ENCODE data around the gene INPP5A. TPM values are rescaled to one million over a fixed set of nuclear protein-coding genes. Genes with fewer than 3 reads are reported as not detected.

The INPP5A gene
- total and polyA plus RNA-seq, 9 of the 15 experiments (the other 6 are each of a cell fraction or from before 2014, with no cell fraction given) = 0.66 to 11.6 (median 7.7) TPM

DNA sequence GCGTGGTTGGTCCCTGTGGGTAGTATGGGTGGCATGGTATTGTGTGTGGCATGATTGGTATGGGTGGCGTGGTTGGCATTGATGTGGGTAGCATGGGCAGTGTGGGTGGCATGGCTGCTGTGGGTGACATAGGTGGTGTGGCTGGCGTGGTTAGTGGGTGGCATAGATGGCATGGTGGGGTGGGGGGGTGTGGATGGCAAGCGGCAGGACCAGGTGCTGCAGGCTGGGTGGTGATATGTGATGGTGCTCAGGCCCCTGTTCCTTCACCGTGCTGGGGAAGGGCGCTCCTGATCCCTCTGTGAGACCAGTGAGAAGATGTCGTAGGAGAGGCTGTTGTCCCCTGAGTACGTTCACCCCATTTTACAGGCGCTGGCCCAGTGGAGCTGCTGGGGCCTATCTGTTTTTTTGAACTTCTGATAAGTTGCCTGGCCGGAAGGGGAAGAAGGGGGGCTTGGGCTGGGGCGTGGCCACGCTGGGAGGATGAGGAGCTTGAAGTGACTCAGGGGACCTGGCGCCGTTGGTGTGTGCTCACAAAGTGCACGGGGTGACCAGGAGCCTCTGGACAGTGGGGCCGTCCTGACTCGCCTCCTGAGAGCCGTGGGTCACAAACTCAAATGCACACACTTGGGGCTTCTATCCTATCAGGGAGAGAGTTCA lies 17.5 kb downstream of the INPP5A start (continued):
- TF ChIP-seq, protein P1, sequence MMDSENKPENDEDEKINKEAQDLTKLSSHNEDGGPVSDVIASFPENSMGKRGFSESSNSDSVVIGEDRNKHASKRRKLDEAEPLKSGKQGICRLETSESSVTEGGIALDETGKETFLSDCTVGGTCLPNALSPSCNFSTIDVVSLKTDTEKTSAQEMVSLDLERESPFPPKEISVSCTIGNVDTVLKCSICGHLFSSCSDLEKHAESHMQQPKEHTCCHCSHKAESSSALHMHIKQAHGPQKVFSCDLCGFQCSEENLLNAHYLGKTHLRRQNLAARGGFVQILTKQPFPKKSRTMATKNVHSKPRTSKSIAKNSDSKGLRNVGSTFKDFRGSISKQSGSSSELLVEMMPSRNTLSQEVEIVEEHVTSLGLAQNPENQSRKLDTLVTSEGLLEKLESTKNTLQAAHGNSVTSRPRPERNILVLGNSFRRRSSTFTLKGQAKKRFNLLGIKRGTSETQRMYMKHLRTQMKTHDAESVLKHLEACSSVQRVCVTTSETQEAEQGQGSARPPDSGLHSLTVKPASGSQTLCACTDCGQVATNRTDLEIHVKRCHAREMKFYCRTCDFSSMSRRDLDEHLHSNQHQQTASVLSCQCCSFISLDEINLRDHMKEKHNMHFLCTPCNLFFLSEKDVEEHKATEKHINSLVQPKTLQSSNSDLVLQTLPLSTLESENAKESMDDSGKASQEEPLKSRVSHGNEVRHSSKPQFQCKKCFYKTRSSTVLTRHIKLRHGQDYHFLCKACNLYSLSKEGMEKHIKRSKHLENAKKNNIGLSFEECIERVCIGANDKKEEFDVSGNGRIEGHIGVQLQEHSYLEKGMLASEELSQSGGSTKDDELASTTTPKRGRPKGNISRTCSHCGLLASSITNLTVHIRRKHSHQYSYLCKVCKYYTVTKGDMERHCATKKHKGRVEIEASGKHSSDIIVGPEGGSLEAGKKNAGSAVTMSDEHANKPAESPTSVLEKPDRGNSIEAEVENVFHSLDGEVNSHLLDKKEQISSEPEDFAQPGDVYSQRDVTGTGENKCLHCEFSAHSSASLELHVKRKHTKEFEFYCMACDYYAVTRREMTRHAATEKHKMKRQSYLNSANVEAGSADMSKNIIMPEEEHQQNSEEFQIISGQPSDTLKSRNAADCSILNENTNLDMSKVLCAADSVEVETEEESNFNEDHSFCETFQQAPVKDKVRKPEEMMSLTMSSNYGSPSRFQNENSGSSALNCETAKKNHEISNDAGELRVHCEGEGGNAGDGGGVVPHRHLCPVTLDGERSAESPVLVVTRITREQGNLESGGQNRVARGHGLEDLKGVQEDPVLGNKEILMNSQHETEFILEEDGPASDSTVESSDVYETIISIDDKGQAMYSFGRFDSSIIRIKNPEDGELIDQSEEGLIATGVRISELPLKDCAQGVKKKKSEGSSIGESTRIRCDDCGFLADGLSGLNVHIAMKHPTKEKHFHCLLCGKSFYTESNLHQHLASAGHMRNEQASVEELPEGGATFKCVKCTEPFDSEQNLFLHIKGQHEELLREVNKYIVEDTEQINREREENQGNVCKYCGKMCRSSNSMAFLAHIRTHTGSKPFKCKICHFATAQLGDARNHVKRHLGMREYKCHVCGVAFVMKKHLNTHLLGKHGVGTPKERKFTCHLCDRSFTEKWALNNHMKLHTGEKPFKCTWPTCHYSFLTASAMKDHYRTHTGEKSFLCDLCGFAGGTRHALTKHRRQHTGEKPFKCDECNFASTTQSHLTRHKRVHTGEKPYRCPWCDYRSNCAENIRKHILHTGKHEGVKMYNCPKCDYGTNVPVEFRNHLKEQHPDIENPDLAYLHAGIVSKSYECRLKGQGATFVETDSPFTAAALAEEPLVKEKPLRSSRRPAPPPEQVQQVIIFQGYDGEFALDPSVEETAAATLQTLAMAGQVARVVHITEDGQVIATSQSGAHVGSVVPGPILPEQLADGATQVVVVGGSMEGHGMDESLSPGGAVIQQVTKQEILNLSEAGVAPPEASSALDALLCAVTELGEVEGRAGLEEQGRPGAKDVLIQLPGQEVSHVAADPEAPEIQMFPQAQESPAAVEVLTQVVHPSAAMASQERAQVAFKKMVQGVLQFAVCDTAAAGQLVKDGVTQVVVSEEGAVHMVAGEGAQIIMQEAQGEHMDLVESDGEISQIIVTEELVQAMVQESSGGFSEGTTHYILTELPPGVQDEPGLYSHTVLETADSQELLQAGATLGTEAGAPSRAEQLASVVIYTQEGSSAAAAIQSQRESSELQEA (IDR thresholded peaks at IDR 0.05; ENCODE audit: low read depth) = no peak
- TF ChIP-seq ATF7 (IDR thresholded peaks at IDR 0.05) = peak; percentile 47; the same call in 1 of the 2 replicates
- no peak for TF ChIP-seq BRF1 (IDR thresholded peaks at IDR 0.05; ENCODE audit: borderline replicate concordance, extremely low read depth, insufficient read length)
- TF ChIP-seq RBM15 (IDR thresholded peaks at IDR 0.05; ENCODE audit: insufficient read depth, low read length) = no peak
- no peak for TF ChIP-seq ARNT (IDR thresholded peaks at IDR 0.05)
- no peak for TF ChIP-seq RBM22 (IDR thresholded peaks at IDR 0.05; ENCODE audit: low read depth, low read length, poor library complexity, severe bottlenecking)
- no peak for TF ChIP-seq PHF20 (IDR thresholded peaks at IDR 0.05; ENCODE audit: partially characterized antibody)
- TF ChIP-seq CTBP1 (IDR thresholded peaks at IDR 0.05; ENCODE audit: borderline replicate concordance) = peak; percentile 50; the same call in 1 of the 2 replicates
- no peak for TF ChIP-seq ZC3H4 (CRISPR knock-in tag; IDR thresholded peaks at IDR 0.05; ENCODE audit: borderline replicate concordance)
- TF ChIP-seq TRIM24 (IDR thresholded peaks at IDR 0.05) = peak in 1 of 2 experiments; percentile 23; a peak in 1 of 4 replicates
- no peak for TF ChIP-seq NR2F6 (CRISPR knock-in tag; IDR thresholded peaks at IDR 0.05)
- TF ChIP-seq FOXM1 (IDR thresholded peaks at IDR 0.05; ENCODE audit: low read depth) = no peak
- TF ChIP-seq FOXM1 (CRISPR knock-in tag; IDR thresholded peaks at IDR 0.05; ENCODE audit: low read depth) = 0 out of 2 replicates have a peak, but pooled peaks have one; percentile 48
- TF ChIP-seq POLR2G (IDR thresholded peaks at IDR 0.05; ENCODE audit: low read depth, low read length) = peak; percentile 62; the same call in 1 of the 2 replicates
- no peak for TF ChIP-seq MYBL2 (IDR thresholded peaks at IDR 0.05; ENCODE audit: low read depth)
- no peak for TF ChIP-seq MYBL2 (CRISPR knock-in tag; IDR thresholded peaks at IDR 0.05; ENCODE audit: borderline replicate concordance)
- TF ChIP-seq PPARD (CRISPR knock-in tag; IDR thresholded peaks at IDR 0.05) = no peak
- TF ChIP-seq TCF7 (IDR thresholded peaks at IDR 0.05; ENCODE audit: borderline replicate concordance) = no peak

All from K562 (cell line).